ENCODE results near the gene SP140.

DNA sequence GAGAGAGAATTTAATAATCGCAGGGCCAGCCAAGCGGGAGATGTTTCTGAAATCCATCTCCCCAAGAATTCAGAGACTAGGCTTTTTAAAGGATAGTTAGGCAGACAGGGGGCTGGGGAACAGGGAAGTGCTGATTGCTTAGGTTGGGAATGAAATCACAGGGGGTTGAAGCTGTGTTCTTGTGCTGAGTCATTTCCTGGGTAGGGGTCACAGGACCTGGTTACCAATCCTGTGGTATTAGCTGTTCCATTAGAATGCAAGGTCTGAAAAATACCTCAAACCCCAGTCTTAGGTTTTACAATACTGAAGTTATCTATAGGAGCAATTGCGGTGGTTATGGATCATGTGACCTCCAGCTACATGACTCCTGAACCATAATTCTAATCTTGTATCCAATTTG, 4.6 kb downstream of the SP140 start:
- no peak for TF ChIP-seq NRF1 (conservative IDR thresholded peaks at IDR 0.05; ENCODE audit: low read depth, low read length)
- TF ChIP-seq SPI1 (IDR thresholded peaks at IDR 0.05; ENCODE audit: borderline replicate concordance, insufficient read depth, low read depth, low read length): no peak
- TF ChIP-seq IKZF1 (conservative IDR thresholded peaks at IDR 0.05): peak; percentile 29; the same call in 1 of the 2 replicates
- no peak for TF ChIP-seq MTA3 (IDR thresholded peaks at IDR 0.05; ENCODE audit: borderline replicate concordance, low read length)
- TF ChIP-seq TCF12 (IDR thresholded peaks at IDR 0.05; ENCODE audit: low read depth, low read length): no peak

All from GM12878 (cell line).